RPMI7951 (cell line): ENCODE measurements around the gene SLC25A31. TPM values are rescaled to one million over a fixed set of nuclear protein-coding genes. Genes with fewer than 3 reads are reported as not detected.

Experiments
- DNase-seq: peaks from one replicate; pipeline ENCODE4 v3.0.0-alpha.2; 2012; ENCODE audit warnings: low read depth
- total RNA-seq: library from RNA; depleted of rRNA; stranded (reverse); fragments of >200 nt; shearing (Covaris generic); gene quantifications from 2 replicates; pipeline ENCODE4 v1.2.3, GENCODE V29; 2014; rRNA removed

The SLC25A31 gene
- not detected in 2 replicates for total RNA-seq

DNA sequence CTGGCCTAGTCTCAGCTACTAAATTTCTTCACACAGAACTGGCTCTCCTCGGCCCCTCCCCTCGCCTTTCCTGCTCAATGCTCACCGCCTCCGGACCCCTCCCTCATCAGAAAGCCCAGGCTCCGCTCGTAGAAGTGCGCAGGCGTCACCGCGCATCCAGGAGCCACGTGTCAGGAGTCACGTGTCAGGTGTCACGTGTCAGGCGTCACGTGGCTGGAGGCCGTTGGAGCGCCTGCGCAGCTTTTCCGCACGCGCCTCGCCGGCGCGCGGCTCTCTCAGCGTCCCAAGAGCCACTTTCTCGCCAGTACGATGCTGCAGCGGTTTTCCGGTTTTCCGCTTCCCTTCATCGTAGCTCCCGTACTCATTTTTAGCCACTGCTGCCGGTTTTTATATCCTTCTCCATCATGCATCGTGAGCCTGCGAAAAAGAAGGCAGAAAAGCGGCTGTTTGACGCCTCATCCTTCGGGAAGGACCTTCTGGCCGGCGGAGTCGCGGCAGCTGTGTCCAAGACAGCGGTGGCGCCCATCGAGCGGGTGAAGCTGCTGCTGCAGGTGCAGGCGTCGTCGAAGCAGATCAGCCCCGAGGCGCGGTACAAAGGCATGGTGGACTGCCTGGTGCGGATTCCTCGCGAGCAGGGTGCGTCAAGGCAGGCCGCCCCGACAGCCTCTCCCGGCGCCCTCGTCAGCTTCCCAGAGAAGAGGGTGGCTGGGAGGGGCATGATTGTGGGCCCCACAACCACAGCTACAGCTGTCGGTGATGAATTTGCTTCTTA, at the start of gene SLC25A31:
Gene SLC25A31 (plus strand): TSS at position 259 of the 772 bp plus-strand sequence. CDS start 146 bp downstream, at position 405.
- DNase-seq = no peak

- peak; percentile 1 for DNase-seq
Measured at GRCh38 chr4:127685292-127685691, 44.9 kb upstream of the SLC25A31 start.

GRCh38 chr4:127686658-127687057, 43.5 kb upstream of the SLC25A31 start:
- peak; percentile 19 for DNase-seq

GRCh38 chr4:127687580-127687979, 42.6 kb upstream of the SLC25A31 start:
- DNase-seq = no peak

DNA sequence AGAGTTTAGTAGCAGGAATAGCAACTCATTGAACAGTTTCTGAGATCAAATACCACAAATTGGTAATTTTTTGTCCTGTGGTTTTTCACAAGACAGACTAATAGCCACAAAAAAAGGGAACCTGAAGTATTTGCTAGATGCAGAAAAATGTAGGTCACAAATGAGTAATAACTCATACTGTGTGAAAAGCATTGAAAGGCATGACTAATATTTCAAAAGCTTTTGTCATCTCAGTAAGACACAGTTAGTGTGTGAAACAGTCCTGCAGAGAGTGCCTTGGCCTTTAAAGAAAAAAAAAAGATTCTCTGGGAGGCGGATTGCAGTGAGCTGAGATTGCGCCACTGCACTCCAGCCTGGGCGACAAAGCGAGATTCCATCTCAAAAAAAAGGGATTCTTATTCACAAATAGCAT, 31.4 kb upstream of the SLC25A31 start:
- DNase-seq = peak; percentile 59

GRCh38 chr4:127708985-127709384, 21.2 kb upstream of the SLC25A31 start:
- peak; percentile 15 for DNase-seq

DNA sequence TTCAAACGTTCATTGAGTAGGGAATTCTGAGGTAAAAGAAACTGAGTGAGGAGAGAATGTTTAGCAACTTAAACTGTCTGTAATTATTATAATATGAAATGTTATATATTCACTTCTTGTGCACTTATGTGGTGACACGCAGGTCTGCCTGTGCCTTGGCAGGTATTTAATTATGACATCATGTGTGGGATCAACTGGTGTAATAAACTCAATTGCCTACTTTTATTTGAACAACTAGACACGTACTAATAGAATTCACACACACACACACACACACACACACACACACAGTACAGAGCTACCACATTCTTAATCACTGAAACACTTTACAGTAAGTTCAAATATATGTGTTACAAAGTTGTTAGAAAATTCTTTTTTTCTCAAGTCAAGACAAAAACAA, 20.7 kb upstream of the SLC25A31 start:
- DNase-seq = no peak

DNA sequence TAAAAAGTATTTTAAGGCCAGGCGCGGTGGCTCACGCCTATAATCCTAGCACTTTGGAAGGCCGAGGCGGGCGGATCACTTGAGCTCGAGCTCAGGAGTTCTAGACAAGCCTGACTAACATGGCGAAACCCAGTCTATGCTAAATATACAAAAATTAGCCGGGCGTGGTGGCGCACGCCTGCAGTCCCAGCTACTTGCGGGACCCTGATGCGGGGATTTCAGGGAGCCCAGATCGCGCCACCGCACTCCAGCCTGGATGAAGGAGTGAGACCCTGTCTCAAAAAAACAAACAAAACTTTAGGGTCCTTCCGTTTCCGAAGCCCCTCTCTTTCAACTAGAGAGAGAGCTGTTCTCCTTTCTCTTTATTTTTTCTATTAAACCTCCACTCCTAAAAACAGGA, 1.2 kb downstream of the SLC25A31 start:
- DNase-seq = no peak

GRCh38 chr4:127732623-127733328, 2.6 kb downstream of the SLC25A31 start:
- DNase-seq = peak; percentile 42

DNA sequence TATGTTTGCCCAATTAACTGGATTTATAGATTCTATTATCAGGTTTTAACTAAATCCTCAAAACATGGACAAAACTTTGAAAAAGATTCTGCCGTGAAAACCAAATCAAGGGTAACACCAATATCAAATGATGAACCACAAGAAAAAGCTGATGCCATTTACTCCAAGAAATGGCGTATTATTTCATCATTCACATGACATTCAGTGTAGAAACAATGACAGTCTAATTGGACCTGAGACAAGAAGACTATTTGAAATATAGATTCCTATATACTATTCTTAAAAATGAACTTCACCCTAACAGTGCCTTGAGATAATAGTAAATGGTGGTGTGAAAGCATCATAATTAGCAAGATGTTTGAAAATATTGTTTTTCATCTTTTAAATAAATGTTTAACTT, 4.8 kb downstream of the SLC25A31 start:
- no peak for DNase-seq

DNA sequence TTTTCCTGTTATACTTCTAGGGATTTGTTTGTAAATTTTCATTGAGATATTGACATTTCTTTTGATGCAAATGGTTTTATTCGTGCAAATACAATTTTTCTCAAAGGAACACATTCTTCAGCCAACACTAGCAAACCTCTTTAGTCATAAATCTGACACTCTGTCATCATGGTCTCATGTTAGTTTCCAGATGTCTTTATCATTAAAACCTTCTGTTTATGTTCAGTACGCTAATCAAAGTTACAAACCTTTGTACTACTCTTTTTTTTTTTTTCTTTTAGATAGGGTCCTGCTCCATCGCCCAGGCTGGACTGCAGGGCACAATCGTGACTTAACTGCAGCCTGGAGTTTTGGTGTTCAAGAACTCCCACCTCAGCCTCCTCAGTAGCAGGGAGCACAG, 7.1 kb downstream of the SLC25A31 start:
- no peak for DNase-seq

- no peak for DNase-seq
Measured at GRCh38 chr4:127741247-127741646, 11.0 kb downstream of the SLC25A31 start.

DNA sequence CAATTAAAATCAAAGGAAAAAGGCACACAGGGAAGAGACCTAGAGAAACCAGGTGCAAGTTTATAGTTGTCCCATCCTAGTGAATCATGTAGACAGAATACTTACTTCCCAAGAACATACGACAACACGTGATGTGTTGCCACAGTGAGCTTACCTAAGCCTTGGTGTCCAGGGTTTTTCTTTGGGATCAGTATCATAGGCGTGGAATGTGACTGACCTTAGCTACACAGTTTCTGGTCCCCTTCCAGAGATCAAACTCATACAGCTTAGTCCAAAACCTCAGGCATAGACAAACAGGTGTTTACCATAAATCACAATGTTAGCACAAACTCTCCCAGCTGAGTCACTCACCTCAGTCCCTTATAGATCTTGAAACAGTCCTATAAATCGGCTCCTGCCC, 17.7 kb downstream of the SLC25A31 start:
- DNase-seq = no peak

- DNase-seq = no peak
Measured at GRCh38 chr4:127748957-127749356, 18.8 kb downstream of the SLC25A31 start.

- DNase-seq = no peak
Measured at GRCh38 chr4:127756906-127757305, 26.7 kb downstream of the SLC25A31 start.

DNA sequence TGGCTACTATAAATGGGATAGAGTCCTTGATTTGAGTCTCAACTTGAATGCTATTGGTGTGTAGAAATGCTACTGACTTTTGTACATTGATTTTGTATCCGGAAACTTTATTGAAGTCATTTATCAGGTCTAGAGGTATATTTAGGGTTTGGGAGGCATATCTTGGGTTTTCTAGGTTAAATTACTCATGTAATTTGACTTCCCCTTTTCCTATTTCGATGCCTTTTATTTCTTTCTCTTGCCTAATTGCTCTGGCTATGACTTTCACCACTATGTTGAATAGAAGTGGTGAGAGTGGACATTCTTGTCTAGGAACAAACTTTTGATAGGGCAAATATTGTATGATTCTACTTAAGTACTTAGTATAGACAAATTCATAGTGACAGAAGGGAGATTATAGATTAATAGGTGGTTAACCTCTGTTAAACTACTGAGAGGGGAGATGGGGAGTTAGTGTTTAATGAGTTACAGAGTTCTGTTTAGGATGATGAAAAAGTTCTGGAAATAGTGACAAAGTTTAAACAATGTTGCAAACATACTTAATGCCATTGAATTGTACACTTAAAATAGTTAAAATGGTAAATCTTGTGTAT, 29.1 kb downstream of the SLC25A31 start:
- DNase-seq = no peak

DNA sequence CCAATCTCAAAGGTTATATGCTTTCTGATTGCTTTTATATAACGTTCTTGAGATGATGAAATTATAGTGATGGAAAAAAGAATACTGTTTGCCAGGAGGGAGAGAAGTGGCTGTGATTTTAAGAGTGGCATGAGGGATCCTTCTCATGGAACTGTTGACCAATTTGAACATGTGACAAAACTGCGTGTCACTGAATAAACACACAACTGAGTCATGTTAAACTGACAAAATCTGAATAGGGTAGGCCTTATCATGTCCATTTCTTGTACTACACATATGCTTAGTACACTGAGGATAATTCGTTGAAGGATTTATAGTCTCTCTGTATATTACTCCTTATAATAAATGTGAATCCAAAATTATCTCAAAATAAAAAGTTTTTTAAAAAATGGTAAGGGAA, 29.7 kb downstream of the SLC25A31 start:
- no peak for DNase-seq

DNA sequence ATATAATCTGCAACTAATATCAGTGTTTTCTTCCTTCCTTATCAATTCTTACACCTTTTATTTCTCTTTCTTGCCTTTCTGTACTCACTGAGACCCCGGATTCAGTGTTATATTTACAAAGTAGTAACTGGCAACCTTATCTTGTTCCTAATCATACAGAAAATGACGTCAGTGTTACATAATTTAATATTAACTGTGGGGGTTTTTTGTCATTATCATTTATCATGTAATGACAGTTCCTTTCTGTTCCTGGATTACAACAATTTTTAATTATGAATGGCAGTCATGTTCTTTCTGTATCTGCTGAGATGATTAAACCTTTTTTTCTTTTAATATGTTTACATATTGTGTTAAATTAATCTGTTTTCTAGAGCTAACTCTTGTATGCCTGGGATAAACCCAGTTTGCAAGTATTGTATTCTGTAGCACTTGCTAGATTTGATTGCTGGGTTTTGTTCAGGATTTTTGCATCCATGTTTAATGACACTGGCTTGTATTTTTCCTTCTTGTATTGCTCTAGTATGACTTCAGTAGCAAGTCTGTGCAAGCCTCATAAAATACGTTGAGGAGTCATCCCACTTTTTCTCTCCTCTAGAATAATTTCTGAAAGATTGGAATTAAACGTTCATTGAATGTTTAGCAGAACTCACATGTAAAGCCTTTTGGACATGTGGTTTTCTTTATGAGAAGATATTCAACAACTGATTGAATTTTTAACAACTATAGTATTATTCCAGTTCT, 41.5 kb downstream of the SLC25A31 start:
- DNase-seq = no peak

- DNase-seq = no peak
Measured at GRCh38 chr4:127772769-127773671, 42.8 kb downstream of the SLC25A31 start.

- DNase-seq = no peak
Measured at GRCh38 chr4:127775843-127776242, 45.6 kb downstream of the SLC25A31 start.

DNA sequence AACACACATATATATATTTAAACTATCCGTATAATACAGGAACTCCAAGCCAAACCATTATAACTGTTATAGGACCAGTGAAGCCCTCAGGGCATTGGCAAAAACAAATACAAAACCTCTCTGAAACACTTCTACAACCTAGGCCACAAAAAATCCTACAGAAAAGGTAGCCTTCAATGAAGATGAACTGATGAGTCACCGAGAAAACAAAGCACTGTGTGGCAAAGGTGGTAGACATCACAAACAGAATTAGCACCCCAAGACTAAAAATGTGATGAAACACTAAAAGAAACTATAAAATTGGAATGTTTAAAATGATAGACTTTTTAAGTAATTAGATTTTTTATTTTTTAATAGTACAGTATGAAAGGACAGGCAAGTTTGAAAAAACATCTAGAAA, 46.4 kb downstream of the SLC25A31 start:
- no peak for DNase-seq
